Ishikawa (cell line): Measurements from ENCODE around the gene PLXNA4.

Source experiments
- CEBPB ChIP-seq: IDR thresholded peaks from 2 replicates; pipeline ENCODE4 v1.6.1; 2012
- CREB1 ChIP-seq: IDR thresholded peaks from 2 replicates; pipeline ENCODE4 v1.6.1; 2012; ENCODE audit warnings: low read depth
- EGR1 ChIP-seq: IDR thresholded peaks from 2 replicates; pipeline ENCODE4 v1.6.1; 2012
- EP300 ChIP-seq: IDR thresholded peaks from 2 replicates; pipeline ENCODE4 v1.6.1; 2012; ENCODE audit warnings: borderline replicate concordance
- FOXM1 ChIP-seq: IDR thresholded peaks from 2 replicates; pipeline ENCODE4 v1.6.1; 2012; ENCODE audit warnings: low read depth, borderline replicate concordance
- NFIC ChIP-seq: IDR thresholded peaks from 2 replicates; pipeline ENCODE4 v1.6.1; 2012
- RAD21 ChIP-seq: IDR thresholded peaks from 2 replicates; pipeline ENCODE4 v1.6.1; 2012; ENCODE audit warnings: low read depth
- TAF1 ChIP-seq: IDR thresholded peaks from 2 replicates; pipeline ENCODE4 v1.6.1; 2012; ENCODE audit warnings: low read depth, mild to moderate bottlenecking
- TCF12 ChIP-seq: IDR thresholded peaks from 2 replicates; pipeline ENCODE4 v1.6.1; 2012; ENCODE audit warnings: low read depth
- TEAD4 ChIP-seq: IDR thresholded peaks from 2 replicates; pipeline ENCODE4 v1.6.1; 2012
- YY1 ChIP-seq: IDR thresholded peaks from 2 replicates; pipeline ENCODE4 v1.6.1; 2012; ENCODE audit warnings: low read depth
- ZBTB7A ChIP-seq: IDR thresholded peaks from 2 replicates; pipeline ENCODE4 v1.6.1; 2012; ENCODE audit warnings: low read depth
- TF ChIP-seq, protein P1 (sequence below): IDR thresholded peaks from 2 replicates; pipeline ENCODE4 v1.6.1; 2012
- TF ChIP-seq, protein P2 (sequence below): IDR thresholded peaks from 2 replicates; pipeline ENCODE4 v1.6.1; 2012
- TF ChIP-seq, protein P3 (sequence below): IDR thresholded peaks from 2 replicates; pipeline ENCODE4 v1.6.1; 2012; ENCODE audit warnings: low read depth, mild to moderate bottlenecking

Gene PLXNA4

DNA sequence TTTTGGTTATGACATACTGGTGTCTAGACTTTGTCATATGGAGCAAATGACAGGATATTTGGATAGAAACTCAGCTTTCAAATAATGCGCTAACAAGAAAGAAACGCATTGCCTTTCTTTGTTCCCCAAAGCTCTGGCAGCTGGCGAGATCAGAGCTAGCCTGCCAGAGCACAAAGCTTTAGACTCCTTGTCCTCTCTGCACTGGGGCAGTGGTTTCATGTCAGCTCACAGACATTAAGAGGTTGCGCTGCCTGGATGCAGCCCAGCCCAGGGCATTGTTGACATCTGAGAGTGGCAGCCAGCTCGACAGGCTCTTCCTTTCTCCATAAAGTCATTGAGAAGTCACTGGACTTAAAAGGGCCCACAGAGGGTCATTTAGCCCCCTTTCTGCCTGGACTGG lies 212.0 kb downstream of the PLXNA4 start:
- TF ChIP-seq, protein P1, sequence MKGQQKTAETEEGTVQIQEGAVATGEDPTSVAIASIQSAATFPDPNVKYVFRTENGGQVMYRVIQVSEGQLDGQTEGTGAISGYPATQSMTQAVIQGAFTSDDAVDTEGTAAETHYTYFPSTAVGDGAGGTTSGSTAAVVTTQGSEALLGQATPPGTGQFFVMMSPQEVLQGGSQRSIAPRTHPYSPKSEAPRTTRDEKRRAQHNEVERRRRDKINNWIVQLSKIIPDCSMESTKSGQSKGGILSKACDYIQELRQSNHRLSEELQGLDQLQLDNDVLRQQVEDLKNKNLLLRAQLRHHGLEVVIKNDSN: no peak
- TF ChIP-seq ZBTB7A: no peak
- no peak for TF ChIP-seq TAF1
- TF ChIP-seq, protein P2, sequence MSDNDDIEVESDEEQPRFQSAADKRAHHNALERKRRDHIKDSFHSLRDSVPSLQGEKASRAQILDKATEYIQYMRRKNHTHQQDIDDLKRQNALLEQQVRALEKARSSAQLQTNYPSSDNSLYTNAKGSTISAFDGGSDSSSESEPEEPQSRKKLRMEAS: no peak

DNA sequence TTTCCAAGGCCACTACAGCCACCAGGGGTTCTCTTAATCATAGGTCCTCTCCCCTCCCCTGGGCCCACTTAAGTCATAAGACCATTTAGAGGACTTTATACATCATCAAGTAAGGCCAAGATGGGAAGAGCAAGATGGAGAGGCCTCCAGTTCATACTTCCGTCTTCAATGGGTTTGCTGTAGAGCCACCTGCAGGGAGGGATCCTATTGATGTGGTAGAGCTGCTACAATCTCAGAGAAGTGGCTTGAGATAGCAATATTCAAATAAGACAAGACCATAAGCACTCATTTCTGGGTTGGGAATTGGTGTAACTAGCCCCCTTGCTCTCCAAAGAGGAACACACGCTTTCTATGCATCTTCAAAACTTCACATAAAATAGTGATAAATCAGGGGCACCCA lies 214.2 kb downstream of the PLXNA4 start:
- TF ChIP-seq TAF1: no peak
- TF ChIP-seq CEBPB: no peak
- TF ChIP-seq TEAD4: no peak
- no peak for TF ChIP-seq TCF12
- TF ChIP-seq, protein P3, sequence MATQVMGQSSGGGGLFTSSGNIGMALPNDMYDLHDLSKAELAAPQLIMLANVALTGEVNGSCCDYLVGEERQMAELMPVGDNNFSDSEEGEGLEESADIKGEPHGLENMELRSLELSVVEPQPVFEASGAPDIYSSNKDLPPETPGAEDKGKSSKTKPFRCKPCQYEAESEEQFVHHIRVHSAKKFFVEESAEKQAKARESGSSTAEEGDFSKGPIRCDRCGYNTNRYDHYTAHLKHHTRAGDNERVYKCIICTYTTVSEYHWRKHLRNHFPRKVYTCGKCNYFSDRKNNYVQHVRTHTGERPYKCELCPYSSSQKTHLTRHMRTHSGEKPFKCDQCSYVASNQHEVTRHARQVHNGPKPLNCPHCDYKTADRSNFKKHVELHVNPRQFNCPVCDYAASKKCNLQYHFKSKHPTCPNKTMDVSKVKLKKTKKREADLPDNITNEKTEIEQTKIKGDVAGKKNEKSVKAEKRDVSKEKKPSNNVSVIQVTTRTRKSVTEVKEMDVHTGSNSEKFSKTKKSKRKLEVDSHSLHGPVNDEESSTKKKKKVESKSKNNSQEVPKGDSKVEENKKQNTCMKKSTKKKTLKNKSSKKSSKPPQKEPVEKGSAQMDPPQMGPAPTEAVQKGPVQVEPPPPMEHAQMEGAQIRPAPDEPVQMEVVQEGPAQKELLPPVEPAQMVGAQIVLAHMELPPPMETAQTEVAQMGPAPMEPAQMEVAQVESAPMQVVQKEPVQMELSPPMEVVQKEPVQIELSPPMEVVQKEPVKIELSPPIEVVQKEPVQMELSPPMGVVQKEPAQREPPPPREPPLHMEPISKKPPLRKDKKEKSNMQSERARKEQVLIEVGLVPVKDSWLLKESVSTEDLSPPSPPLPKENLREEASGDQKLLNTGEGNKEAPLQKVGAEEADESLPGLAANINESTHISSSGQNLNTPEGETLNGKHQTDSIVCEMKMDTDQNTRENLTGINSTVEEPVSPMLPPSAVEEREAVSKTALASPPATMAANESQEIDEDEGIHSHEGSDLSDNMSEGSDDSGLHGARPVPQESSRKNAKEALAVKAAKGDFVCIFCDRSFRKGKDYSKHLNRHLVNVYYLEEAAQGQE: no peak
- TF ChIP-seq RAD21: no peak
- no peak for TF ChIP-seq ZBTB7A
- TF ChIP-seq NFIC: no peak
- TF ChIP-seq CREB1: no peak
- TF ChIP-seq EGR1: no peak
- TF ChIP-seq YY1: no peak
- no peak for TF ChIP-seq FOXM1
- TF ChIP-seq EP300: no peak
- TF ChIP-seq, protein P2: no peak
- TF ChIP-seq, protein P1: no peak

DNA sequence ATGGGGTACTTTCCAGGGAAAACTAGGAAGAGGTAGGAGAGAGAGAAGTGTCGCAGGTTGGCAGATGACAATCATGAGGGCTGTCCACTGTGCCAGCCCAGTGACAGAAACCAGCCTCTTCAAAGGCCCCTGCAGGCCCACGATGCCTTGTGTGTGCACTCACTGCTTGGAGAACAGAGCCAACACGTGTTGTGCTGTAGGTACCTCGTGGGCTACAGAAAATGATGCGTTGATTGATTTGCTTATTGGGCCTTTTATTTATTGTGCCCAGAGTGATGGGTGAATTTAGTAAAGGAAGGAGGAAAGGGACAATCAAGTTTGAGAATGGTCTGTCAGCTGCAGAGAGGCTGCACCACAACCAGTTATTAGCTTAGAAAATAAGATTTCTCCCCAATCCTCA lies 215.1 kb downstream of the PLXNA4 start:
- TF ChIP-seq RAD21: no peak
- TF ChIP-seq, protein P2: no peak
- no peak for TF ChIP-seq NFIC

DNA sequence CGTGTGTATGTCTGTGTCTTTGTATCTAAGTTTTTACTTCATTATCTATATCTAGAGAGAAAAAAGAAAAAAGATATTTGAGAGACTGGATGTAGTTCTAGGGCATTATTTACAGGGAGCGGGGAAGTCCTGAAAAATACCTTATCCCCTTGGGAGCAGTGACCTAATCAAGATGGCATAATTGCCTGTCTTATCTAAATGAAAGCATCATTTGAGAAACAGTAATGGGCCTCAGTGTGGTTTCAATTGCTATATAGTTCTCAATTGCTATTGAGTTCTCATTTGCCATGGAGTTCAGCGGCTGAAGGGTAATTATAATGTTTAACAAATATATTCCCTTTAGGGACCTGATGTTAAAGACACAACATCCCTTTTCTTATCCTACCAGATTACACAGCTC lies 216.5 kb downstream of the PLXNA4 start:
- TF ChIP-seq, protein P1: no peak
- TF ChIP-seq CEBPB (no peak), ZBTB7A (no peak), TEAD4 (no peak), EGR1 (no peak), TAF1 (no peak), TCF12 (no peak), CREB1 (no peak), YY1 (no peak), RAD21 (no peak), NFIC (no peak), EP300 (no peak), FOXM1 (no peak)
- TF ChIP-seq, protein P3: no peak
- TF ChIP-seq, protein P2: no peak

DNA sequence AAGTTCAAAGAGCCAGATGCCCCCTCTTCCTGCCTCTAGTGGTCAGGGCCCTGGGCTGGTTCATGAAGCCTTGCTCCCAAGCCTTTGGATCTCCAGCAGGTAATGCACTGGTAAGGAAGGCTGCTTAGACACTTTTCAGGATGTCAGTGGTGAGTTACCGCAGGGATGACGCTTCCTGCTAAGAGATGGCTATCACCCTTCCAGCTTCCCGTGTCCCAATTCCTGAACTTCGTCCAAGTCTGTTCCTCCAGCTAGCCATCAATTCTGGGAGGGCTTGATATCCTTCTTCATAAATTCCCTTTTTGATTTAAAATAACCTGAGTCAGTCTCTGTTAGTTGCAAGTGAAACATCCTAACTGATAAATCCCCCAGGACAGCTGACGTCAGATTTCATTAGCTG lies 221.2 kb downstream of the PLXNA4 start:
- TF ChIP-seq RAD21 (no peak), FOXM1 (no peak), TAF1 (no peak), CEBPB (no peak), ZBTB7A (no peak), TEAD4 (no peak), NFIC (no peak), EP300 (no peak)
- TF ChIP-seq, protein P3: no peak
- TF ChIP-seq, protein P2: no peak
- TF ChIP-seq, protein P1: no peak
